ENCODE measurements around the gene LEFTY2. TPM values are rescaled to one million over a fixed set of nuclear protein-coding genes. Genes with fewer than 3 reads are reported as not detected.

The LEFTY2 gene
- total RNA-seq, 2 donors from 2014 or later, result 7.9 TPM; not detected in 1

- TF ChIP-seq CTCF (IDR thresholded peaks at IDR 0.05), result no peak
- TF ChIP-seq POLR2AphosphoS5 (IDR thresholded peaks at IDR 0.05), result no peak
- no peak for TF ChIP-seq POLR2A (IDR thresholded peaks at IDR 0.05)
- H3K9me3 ChIP-seq, result no peaks in the 10 kb centered on the region
- intact Hi-C loops (cut with DNase I), result no loop called here
Observed at GRCh38 chr1:225928186-225929175, 12.5 kb downstream of the LEFTY2 start.

GRCh38 chr1:225926551-225927113 is 14.4 kb downstream of the LEFTY2 start:
- peaks cover 11% of the 10 kb centered on the region for H3K4me1 ChIP-seq (replicated peaks)
- H3K27ac ChIP-seq, result no peak overlapping the region
- no peak overlapping the region for H3K4me3 ChIP-seq
- no peaks in the 10 kb centered on the region for H3K27me3 ChIP-seq (replicated peaks; ENCODE audit: insufficient read depth)
- DNase-seq (ENCODE audit: low spot score), result no peak
- H3K9me3 ChIP-seq, result no peaks in the 10 kb centered on the region
- TF ChIP-seq POLR2AphosphoS5 (IDR thresholded peaks at IDR 0.05) (no peak), CTCF (IDR thresholded peaks at IDR 0.05) (no peak), POLR2A (IDR thresholded peaks at IDR 0.05) (no peak)
- intact Hi-C loops (cut with DNase I), result no loop called here
- 85% methylated on average over 3 of the region's 3 CpGs for WGBS
- no peaks in the 10 kb centered on the region for H3K36me3 ChIP-seq

More at GRCh38 chr1:225928186-225929175, 12.5 kb downstream of the LEFTY2 start:
- 90% methylated on average over 14 of the region's 14 CpGs for WGBS
- Histone ChIP-seq H3K4me3 (no peak overlapping the region), H3K4me1 (replicated peaks) (no peaks in the 10 kb centered on the region), H3K27ac (no peak overlapping the region), H3K36me3 (no peaks in the 10 kb centered on the region), H3K27me3 (replicated peaks; ENCODE audit: insufficient read depth) (no peaks in the 10 kb centered on the region)
- DNase-seq (ENCODE audit: low spot score), result no peak

GRCh38 chr1:225923692-225924555 is 17.1 kb downstream of the LEFTY2 start, which contains the start of gene PYCR2:
PYCR2 (minus strand) TSS chr1:225924250; CDS start chr1:225924110, 140 bp downstream.
- Histone ChIP-seq H3K4me1 (replicated peaks) (peaks cover 11% of the 10 kb centered on the region), H3K36me3 (no peaks in the 10 kb centered on the region), H3K27ac (peak within 1 kb of the TSS; percentile 82 to 88), H3K4me3 (peak within 1 kb of the TSS; percentile 69 to 86), H3K9me3 (no peaks in the 10 kb centered on the region), H3K27me3 (replicated peaks; ENCODE audit: insufficient read depth) (no peaks in the 10 kb centered on the region)
- TF ChIP-seq CTCF (IDR thresholded peaks at IDR 0.05), result peak in 2 of 4 experiments; percentile 17 to 22
- TF ChIP-seq POLR2A (IDR thresholded peaks at IDR 0.05), result peak; percentile 99
- peak; percentile 97 for TF ChIP-seq POLR2AphosphoS5 (IDR thresholded peaks at IDR 0.05)
- peak; percentile 95 for DNase-seq (ENCODE audit: low spot score)
- intact Hi-C loops (cut with DNase I), result no loop called here
- 1% methylated on average over 80 of the region's 80 CpGs for WGBS

- peaks cover 11% of the 10 kb centered on the region for H3K4me1 ChIP-seq (replicated peaks)
- 2% methylated on average over 8 of the region's 8 CpGs for WGBS
- intact Hi-C loops (cut with DNase I), result no loop called here
Observed at GRCh38 chr1:225923381-225923691, 17.7 kb downstream of the LEFTY2 start.

More at GRCh38 chr1:225923381-225923691, 17.7 kb downstream of the LEFTY2 start:
- Histone ChIP-seq H3K36me3 (no peaks in the 10 kb centered on the region), H3K9me3 (no peaks in the 10 kb centered on the region), H3K27me3 (replicated peaks; ENCODE audit: insufficient read depth) (no peaks in the 10 kb centered on the region), H3K27ac (peak overlapping the region; percentile 82 to 88), H3K4me3 (peak overlapping the region; percentile 69 to 86)
- no peak for TF ChIP-seq POLR2AphosphoS5 (IDR thresholded peaks at IDR 0.05)
- no peak for DNase-seq (ENCODE audit: low spot score)

All from prostate gland (tissue), 2 donors.